Activated gamma-delta T cell treated with anti-CD3 and anti-CD28 coated beads, Interleukin-2, amount 50 U/mL, for 16 hours (primary cell): ENCODE measurements around the gene HDAC9.
"Not testable (repeated sequence)": the region's sequence is repeated elsewhere in the genome, so short reads cannot be mapped to it uniquely, and the experiment has no call there.

Source experiments
- DNase-seq: peaks from one replicate; pipeline ENCODE4 v3.0.0-alpha.2; 2020; ENCODE audit warnings: low read depth

Gene HDAC9

DNA sequence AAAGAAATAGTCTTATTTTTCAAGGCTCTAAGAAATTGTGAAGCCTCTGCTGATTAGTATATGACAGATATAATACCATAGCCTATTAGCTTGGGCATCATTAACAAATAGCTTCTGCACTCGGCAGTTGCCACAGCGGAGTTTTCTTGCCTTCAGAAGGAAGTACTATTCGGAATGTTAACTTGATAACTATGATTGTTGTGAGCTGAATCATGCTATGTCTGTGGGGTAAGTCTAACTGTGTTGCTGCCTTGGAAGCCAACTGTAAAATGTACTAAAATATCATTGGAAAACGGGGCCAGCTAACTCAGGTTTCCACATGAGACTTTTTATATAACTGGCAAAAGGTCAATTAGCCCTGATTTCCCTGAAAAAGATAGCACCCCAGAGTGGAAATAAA, 528.7 kb downstream of the HDAC9 start:
- no peak for DNase-seq

DNA sequence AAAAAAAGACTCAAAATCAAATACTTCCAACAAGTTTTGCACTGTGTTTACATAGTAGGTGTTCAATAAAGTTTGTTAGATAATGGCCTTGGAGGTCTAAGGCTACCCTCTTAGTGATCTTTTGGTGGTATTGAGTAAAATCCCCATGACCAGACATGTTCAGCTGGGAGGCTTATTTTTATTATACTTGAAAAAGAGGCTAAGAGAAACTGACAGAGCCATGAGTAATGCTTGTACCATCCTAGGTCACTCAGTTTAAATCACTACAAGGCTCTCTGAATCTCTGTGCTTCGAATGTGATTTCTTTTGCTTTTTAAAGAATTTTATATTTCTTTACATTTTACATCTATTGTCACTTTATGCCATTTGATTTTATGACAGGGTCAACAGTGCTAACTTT, 531.3 kb downstream of the HDAC9 start:
- DNase-seq = no peak

DNA sequence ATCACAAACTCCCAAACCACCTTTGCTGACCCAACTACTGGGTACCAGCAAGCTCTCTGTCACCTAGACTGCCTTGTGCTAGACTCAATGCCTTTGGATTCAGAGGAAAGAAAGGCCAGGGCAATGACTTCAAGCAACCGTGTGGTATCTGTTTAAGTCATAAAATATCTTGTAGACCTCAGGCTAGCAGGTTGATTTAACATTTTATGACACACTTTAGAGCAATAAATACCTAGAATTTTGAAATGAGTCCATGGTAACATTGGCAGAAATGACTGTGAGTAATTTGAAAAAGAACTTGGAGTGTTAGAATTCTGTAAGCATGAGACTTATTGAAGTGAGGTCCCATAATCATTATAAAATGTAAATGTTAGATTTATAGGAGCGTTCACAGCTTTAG, 534.7 kb downstream of the HDAC9 start:
- no peak for DNase-seq

DNA sequence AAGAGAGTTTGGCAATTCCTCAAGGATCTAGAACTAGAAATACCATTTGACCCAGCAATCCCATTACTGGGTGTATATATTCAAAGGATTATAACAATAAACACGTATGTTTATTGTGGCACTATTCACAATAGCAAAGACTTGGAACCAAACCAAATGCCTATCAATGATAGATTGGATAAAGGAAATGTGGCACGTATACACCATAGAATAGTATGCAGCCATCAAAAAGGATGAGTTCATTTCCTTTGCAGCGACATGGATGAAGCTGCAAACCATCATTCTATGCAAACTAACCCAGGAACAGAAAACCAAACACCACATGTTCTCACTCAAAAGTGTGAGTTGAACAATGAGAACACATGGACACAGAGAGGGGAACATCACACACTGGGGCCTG, 537.4 kb downstream of the HDAC9 start:
- DNase-seq = not testable (repeated sequence)

DNA sequence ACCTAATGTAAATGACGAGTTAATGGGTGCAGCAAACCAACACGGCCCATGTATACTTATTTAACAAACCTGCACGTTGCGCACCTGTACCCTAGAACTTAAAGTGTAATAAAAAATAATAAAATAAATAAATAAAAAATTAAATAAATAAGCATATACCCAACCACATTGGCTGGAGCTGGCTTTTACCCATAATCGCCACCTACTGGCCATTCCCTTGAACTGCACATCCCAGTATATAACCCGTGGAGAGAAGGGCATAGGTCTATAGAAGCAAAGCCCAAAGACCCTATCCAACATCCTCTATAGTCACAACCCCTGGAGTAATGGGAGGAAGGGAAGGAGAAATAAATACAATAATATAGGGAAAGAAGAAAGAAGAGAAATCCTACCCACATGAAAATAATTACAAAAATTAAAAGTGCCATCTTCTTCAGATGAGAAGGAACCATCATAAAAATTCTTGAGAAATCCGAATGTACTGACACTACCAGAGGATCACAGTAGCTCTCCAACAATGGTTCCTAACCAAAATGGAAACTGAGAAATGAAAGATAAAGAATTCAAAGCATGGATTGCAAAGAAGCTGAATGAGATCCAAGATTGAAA, 556.3 kb downstream of the HDAC9 start:
- DNase-seq = no peak
